ENCODE data around the gene DBP.

DBP gene

GRCh38 chr19:48674921-48675824, 38.0 kb upstream of the DBP start:
- Histone ChIP-seq H3K4me1 (ENCODE audit: control insufficient read depth, insufficient read depth, low read length, unreplicated experiment) (peaks cover 4% of the 10 kb centered on the region), H3K4me3 (ENCODE audit: low read depth, low read length) (no peak overlapping the region), H3K36me3 (ENCODE audit: insufficient read depth, low read length) (no peaks in the 10 kb centered on the region), H3K27ac (ENCODE audit: low read depth, low read length) (no peak overlapping the region), H3K27me3 (ENCODE audit: insufficient read depth, low read length) (no peaks in the 10 kb centered on the region), H3K79me2 (ENCODE audit: control insufficient read depth, insufficient read depth, low read length, unreplicated experiment) (no peaks in the 10 kb centered on the region), H2AFZ (ENCODE audit: low read length, unreplicated experiment) (no peak overlapping the region)

GRCh38 chr19:48674216-48674809, 37.1 kb upstream of the DBP start:
- Histone ChIP-seq H2AFZ (ENCODE audit: low read length, unreplicated experiment) (no peak overlapping the region), H3K79me2 (ENCODE audit: control insufficient read depth, insufficient read depth, low read length, unreplicated experiment) (no peaks in the 10 kb centered on the region), H3K4me3 (ENCODE audit: low read depth, low read length) (no peak overlapping the region), H3K4me1 (ENCODE audit: control insufficient read depth, insufficient read depth, low read length, unreplicated experiment) (peaks cover 4% of the 10 kb centered on the region), H3K27me3 (ENCODE audit: insufficient read depth, low read length) (no peaks in the 10 kb centered on the region), H3K27ac (ENCODE audit: low read depth, low read length) (no peak overlapping the region), H3K36me3 (ENCODE audit: insufficient read depth, low read length) (no peaks in the 10 kb centered on the region)

- Histone ChIP-seq H3K27ac (ENCODE audit: low read depth, low read length) (no peak overlapping the region), H3K4me1 (ENCODE audit: control insufficient read depth, insufficient read depth, low read length, unreplicated experiment) (peaks cover 4% of the 10 kb centered on the region)
These were observed 36.4 kb upstream of the DBP start for GRCh38 chr19:48673436-48674100.

GRCh38 chr19:48672994-48673393, 35.8 kb upstream of the DBP start, which contains the start of gene NTN5:
NTN5 (minus strand) TSS chr19:48673017; CDS start chr19:48670986, 2,031 bp downstream.
- no peak within 1 kb of the TSS for H2AFZ ChIP-seq (ENCODE audit: low read length, unreplicated experiment)
- no peak within 1 kb of the TSS for H3K27ac ChIP-seq (ENCODE audit: low read depth, low read length)
- H3K79me2 ChIP-seq (ENCODE audit: control insufficient read depth, insufficient read depth, low read length, unreplicated experiment), result no peaks in the 10 kb centered on the region
- H3K4me1 ChIP-seq (ENCODE audit: control insufficient read depth, insufficient read depth, low read length, unreplicated experiment), result peaks cover 4% of the 10 kb centered on the region
- H3K27me3 ChIP-seq (ENCODE audit: insufficient read depth, low read length), result no peaks in the 10 kb centered on the region
- no peak within 1 kb of the TSS for H3K4me3 ChIP-seq (ENCODE audit: low read depth, low read length)
- H3K36me3 ChIP-seq (ENCODE audit: insufficient read depth, low read length), result no peaks in the 10 kb centered on the region

More at GRCh38 chr19:48673436-48674100, 36.4 kb upstream of the DBP start:
- H3K36me3 ChIP-seq (ENCODE audit: insufficient read depth, low read length), result no peaks in the 10 kb centered on the region
- H2AFZ ChIP-seq (ENCODE audit: low read length, unreplicated experiment), result no peak overlapping the region
- H3K27me3 ChIP-seq (ENCODE audit: insufficient read depth, low read length), result no peaks in the 10 kb centered on the region
- H3K4me3 ChIP-seq (ENCODE audit: low read depth, low read length), result no peak overlapping the region
- no peaks in the 10 kb centered on the region for H3K79me2 ChIP-seq (ENCODE audit: control insufficient read depth, insufficient read depth, low read length, unreplicated experiment)

GRCh38 chr19:48671446-48671995, 34.3 kb upstream of the DBP start:
- no peak overlapping the region for H3K27ac ChIP-seq (ENCODE audit: low read depth, low read length)
- no peak overlapping the region for H2AFZ ChIP-seq (ENCODE audit: low read length, unreplicated experiment)
- H3K4me1 ChIP-seq (ENCODE audit: control insufficient read depth, insufficient read depth, low read length, unreplicated experiment), result peaks cover 4% of the 10 kb centered on the region
- no peak overlapping the region for H3K4me3 ChIP-seq (ENCODE audit: low read depth, low read length)
- H3K36me3 ChIP-seq (ENCODE audit: insufficient read depth, low read length), result no peaks in the 10 kb centered on the region
- H3K79me2 ChIP-seq (ENCODE audit: control insufficient read depth, insufficient read depth, low read length, unreplicated experiment), result no peaks in the 10 kb centered on the region
- H3K27me3 ChIP-seq (ENCODE audit: insufficient read depth, low read length), result no peaks in the 10 kb centered on the region

GRCh38 chr19:48670699-48671445, 33.7 kb upstream of the DBP start:
- H2AFZ ChIP-seq (ENCODE audit: low read length, unreplicated experiment), result no peak overlapping the region
- peaks cover 4% of the 10 kb centered on the region for H3K4me1 ChIP-seq (ENCODE audit: control insufficient read depth, insufficient read depth, low read length, unreplicated experiment)
- H3K27ac ChIP-seq (ENCODE audit: low read depth, low read length), result no peak overlapping the region
- no peaks in the 10 kb centered on the region for H3K36me3 ChIP-seq (ENCODE audit: insufficient read depth, low read length)
- no peaks in the 10 kb centered on the region for H3K27me3 ChIP-seq (ENCODE audit: insufficient read depth, low read length)
- H3K4me3 ChIP-seq (ENCODE audit: low read depth, low read length), result no peak overlapping the region
- no peaks in the 10 kb centered on the region for H3K79me2 ChIP-seq (ENCODE audit: control insufficient read depth, insufficient read depth, low read length, unreplicated experiment)

GRCh38 chr19:48669903-48670668, 32.9 kb upstream of the DBP start:
- Histone ChIP-seq H3K4me1 (ENCODE audit: control insufficient read depth, insufficient read depth, low read length, unreplicated experiment) (peaks cover 2% of the 10 kb centered on the region), H3K36me3 (ENCODE audit: insufficient read depth, low read length) (no peaks in the 10 kb centered on the region), H2AFZ (ENCODE audit: low read length, unreplicated experiment) (no peak overlapping the region), H3K79me2 (ENCODE audit: control insufficient read depth, insufficient read depth, low read length, unreplicated experiment) (no peaks in the 10 kb centered on the region), H3K4me3 (ENCODE audit: low read depth, low read length) (no peak overlapping the region), H3K27ac (ENCODE audit: low read depth, low read length) (no peak overlapping the region), H3K27me3 (ENCODE audit: insufficient read depth, low read length) (no peaks in the 10 kb centered on the region)

- Histone ChIP-seq H2AFZ (ENCODE audit: low read length, unreplicated experiment) (no peak overlapping the region), H3K79me2 (ENCODE audit: control insufficient read depth, insufficient read depth, low read length, unreplicated experiment) (no peaks in the 10 kb centered on the region), H3K36me3 (ENCODE audit: insufficient read depth, low read length) (no peaks in the 10 kb centered on the region), H3K27ac (ENCODE audit: low read depth, low read length) (no peak overlapping the region), H3K27me3 (ENCODE audit: insufficient read depth, low read length) (no peaks in the 10 kb centered on the region), H3K4me1 (ENCODE audit: control insufficient read depth, insufficient read depth, low read length, unreplicated experiment) (no peaks in the 10 kb centered on the region), H3K4me3 (ENCODE audit: low read depth, low read length) (no peak overlapping the region)
These were observed 31.6 kb upstream of the DBP start for GRCh38 chr19:48668761-48669160.

- H3K27me3 ChIP-seq (ENCODE audit: insufficient read depth, low read length), result no peaks in the 10 kb centered on the region
- H3K4me3 ChIP-seq (ENCODE audit: low read depth, low read length), result no peak overlapping the region
- H3K4me1 ChIP-seq (ENCODE audit: control insufficient read depth, insufficient read depth, low read length, unreplicated experiment), result no peaks in the 10 kb centered on the region
- H2AFZ ChIP-seq (ENCODE audit: low read length, unreplicated experiment), result no peak overlapping the region
- no peak overlapping the region for H3K27ac ChIP-seq (ENCODE audit: low read depth, low read length)
- H3K79me2 ChIP-seq (ENCODE audit: control insufficient read depth, insufficient read depth, low read length, unreplicated experiment), result no peaks in the 10 kb centered on the region
- no peaks in the 10 kb centered on the region for H3K36me3 ChIP-seq (ENCODE audit: insufficient read depth, low read length)
These were observed 31.2 kb upstream of the DBP start for GRCh38 chr19:48668332-48668731.

Measured in ACC112 (cell line).